Nephron (organoid): ENCODE measurements around the gene RAB25.

Experiments used
- H3K27ac Mint-ChIP-seq, 3 experiments: 2 replicates each; pipeline ENCODE4 v1.8.0; 2020; ENCODE audit warnings: mixed read lengths in 3 of 3, mild to moderate bottlenecking in 2 of 3, moderate library complexity in 1 of 3
- H3K27me3 Mint-ChIP-seq: 2 replicates; pipeline ENCODE4 v1.8.0; 2021; ENCODE audit warnings: low read depth, mild to moderate bottlenecking, moderate library complexity, mixed read lengths
- H3K36me3 Mint-ChIP-seq: 2 replicates; pipeline ENCODE4 v1.8.0; 2020; ENCODE audit warnings: low read depth, mixed read lengths
- H3K4me1 Mint-ChIP-seq: 2 replicates; pipeline ENCODE4 v1.8.0; 2020; ENCODE audit warnings: mixed read lengths
- H3K4me3 Mint-ChIP-seq, 3 experiments: 2 replicates each; pipeline ENCODE4 v1.8.0; 2020; ENCODE audit warnings: mild to moderate bottlenecking in 3 of 3, mixed read lengths in 3 of 3, moderate library complexity in 2 of 3
- H3K9me3 Mint-ChIP-seq: 2 replicates; pipeline ENCODE4 v1.8.0; 2020; ENCODE audit warnings: mixed read lengths
- TF ChIP-seq, protein P1 (sequence below), 3 experiments: fragments of 200-600 bp; sonication (generic); IDR thresholded peaks; one replicate each; pipeline ENCODE4 v1.5.0; 2021; ENCODE audit warnings: antibody characterized with exemption in 3 of 3; ENCODE audit not compliant: unreplicated experiment in 3 of 3

RAB25 gene

DNA sequence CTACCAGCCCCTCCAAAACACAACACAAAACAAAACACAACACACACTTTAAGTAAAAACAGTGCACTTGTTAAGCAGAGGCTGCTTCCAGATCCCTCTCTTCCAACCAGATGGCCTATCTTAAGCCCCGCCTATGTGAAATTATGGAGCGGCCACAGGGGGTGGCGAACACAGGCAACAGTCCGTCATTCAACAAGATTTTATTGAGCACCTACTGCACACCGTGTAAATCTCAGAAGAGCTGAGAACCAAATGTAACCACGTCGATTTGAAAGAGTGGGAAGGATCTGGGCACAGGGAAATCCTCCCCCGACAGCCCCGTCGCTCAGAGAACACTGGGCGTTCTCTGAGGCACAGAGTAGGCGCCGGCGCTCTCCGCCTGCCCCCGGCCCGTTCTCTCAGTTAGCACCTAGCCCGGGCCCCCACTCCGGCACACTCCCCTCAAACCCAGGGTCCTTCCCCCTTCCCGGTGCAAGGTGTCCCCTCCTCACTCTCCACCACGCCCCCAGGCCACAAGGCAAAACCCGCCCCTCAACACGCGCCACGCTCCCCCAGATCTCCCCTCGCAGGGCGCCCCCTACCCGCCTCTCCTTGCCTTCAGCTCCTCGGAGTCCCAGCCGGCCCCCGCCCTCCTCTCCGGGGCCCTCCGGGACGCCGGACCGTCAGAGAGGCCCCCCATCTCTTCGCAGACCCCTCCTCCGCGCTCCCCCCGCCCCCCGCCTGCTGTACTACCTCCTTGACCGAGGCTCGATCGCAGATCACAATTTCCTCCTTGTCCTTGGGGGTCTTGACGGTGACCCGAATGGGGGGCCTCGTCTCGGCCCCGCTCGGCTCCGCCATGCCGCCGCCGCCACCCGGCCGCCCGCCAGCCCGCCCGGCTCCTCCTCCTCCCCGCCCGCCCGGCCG lies 7.8 kb upstream of the RAB25 start:
- Mint-ChIP-seq H3K36me3 (peaks cover 37% of the 10 kb centered on the region), H3K9me3 (no peaks in the 10 kb centered on the region), H3K27ac (peak overlapping the region; percentile 91 to 98 (median 96)), H3K4me1 (peaks cover 28% of the 10 kb centered on the region), H3K27me3 (no peaks in the 10 kb centered on the region), H3K4me3 (peak overlapping the region; percentile 97 to 98 (median 98))
- TF ChIP-seq, protein P1, sequence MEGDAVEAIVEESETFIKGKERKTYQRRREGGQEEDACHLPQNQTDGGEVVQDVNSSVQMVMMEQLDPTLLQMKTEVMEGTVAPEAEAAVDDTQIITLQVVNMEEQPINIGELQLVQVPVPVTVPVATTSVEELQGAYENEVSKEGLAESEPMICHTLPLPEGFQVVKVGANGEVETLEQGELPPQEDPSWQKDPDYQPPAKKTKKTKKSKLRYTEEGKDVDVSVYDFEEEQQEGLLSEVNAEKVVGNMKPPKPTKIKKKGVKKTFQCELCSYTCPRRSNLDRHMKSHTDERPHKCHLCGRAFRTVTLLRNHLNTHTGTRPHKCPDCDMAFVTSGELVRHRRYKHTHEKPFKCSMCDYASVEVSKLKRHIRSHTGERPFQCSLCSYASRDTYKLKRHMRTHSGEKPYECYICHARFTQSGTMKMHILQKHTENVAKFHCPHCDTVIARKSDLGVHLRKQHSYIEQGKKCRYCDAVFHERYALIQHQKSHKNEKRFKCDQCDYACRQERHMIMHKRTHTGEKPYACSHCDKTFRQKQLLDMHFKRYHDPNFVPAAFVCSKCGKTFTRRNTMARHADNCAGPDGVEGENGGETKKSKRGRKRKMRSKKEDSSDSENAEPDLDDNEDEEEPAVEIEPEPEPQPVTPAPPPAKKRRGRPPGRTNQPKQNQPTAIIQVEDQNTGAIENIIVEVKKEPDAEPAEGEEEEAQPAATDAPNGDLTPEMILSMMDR (IDR thresholded peaks at IDR 0.05; ENCODE audit: unreplicated experiment in 3 of 3), result peak; percentile 16 to 23 (median 20)

DNA sequence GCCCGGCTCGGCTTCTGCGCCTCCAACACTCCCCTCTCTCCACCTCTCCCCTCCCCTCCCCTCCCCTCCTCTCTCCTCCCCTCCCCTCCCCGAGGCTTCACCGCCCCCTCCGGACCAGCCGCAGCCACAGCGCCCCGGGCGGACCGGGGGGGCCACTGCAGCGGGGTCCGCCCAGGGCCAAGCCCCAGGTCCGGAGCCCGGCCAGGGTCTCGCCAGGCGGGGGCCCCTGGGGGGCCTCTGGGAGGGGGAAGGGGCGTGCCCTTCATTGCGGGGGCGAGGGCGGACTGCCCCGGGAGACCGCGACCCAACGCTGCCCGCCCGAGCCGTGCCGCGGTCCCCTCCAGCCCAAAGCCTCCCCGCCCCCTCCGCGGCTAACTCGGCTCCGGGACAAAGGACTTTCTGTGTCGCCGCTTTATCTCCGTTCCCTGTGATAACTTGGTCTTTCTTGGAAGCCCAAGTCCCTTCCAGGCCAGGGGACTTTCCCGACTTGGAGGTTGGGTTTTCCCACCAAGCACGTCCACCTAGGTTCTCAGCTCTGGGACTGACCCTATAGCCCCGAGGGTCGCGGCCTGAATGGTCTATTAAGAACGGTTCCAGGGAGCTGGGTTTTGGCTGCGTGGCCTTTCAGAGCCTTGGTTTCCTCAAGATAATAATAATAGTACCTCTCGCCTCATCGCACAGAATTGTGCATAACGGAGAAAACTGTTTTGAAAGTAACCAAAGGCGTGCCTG lies 7.0 kb upstream of the RAB25 start, which contains the start of gene UBQLN4:
Gene UBQLN4, minus strand, starts transcription at position 31 of the 732 bp plus-strand sequence. CDS start 97 bp downstream, outside the sequence.
- H3K4me3 Mint-ChIP-seq, result peak within 1 kb of the TSS; percentile 97 to 98 (median 98)
- no peaks in the 10 kb centered on the region for H3K9me3 Mint-ChIP-seq
- H3K4me1 Mint-ChIP-seq, result peaks cover 28% of the 10 kb centered on the region
- peak within 1 kb of the TSS; percentile 94 to 98 (median 98) for H3K27ac Mint-ChIP-seq
- TF ChIP-seq, protein P1 (IDR thresholded peaks at IDR 0.05; ENCODE audit: unreplicated experiment in 3 of 3), result peak; percentile 40 to 50 (median 46)
- H3K27me3 Mint-ChIP-seq, result no peaks in the 10 kb centered on the region
- peaks cover 30% of the 10 kb centered on the region for H3K36me3 Mint-ChIP-seq

GRCh38 chr1:156054500-156055280 lies 6.3 kb upstream of the RAB25 start, which contains the start of gene LAMTOR2:
TSS of gene LAMTOR2 (plus strand) at chr1:156054782. CDS start at chr1:156054890, 108 bp downstream.
- TF ChIP-seq, protein P1 (IDR thresholded peaks at IDR 0.05; ENCODE audit: unreplicated experiment in 3 of 3), result no peak
- H3K27me3 Mint-ChIP-seq, result no peaks in the 10 kb centered on the region
- peak within 1 kb of the TSS; percentile 97 to 98 (median 98) for H3K4me3 Mint-ChIP-seq
- H3K27ac Mint-ChIP-seq, result peak within 1 kb of the TSS; percentile 94 to 98 (median 98)
- peaks cover 22% of the 10 kb centered on the region for H3K36me3 Mint-ChIP-seq
- H3K9me3 Mint-ChIP-seq, result no peaks in the 10 kb centered on the region
- H3K4me1 Mint-ChIP-seq, result peaks cover 28% of the 10 kb centered on the region

DNA sequence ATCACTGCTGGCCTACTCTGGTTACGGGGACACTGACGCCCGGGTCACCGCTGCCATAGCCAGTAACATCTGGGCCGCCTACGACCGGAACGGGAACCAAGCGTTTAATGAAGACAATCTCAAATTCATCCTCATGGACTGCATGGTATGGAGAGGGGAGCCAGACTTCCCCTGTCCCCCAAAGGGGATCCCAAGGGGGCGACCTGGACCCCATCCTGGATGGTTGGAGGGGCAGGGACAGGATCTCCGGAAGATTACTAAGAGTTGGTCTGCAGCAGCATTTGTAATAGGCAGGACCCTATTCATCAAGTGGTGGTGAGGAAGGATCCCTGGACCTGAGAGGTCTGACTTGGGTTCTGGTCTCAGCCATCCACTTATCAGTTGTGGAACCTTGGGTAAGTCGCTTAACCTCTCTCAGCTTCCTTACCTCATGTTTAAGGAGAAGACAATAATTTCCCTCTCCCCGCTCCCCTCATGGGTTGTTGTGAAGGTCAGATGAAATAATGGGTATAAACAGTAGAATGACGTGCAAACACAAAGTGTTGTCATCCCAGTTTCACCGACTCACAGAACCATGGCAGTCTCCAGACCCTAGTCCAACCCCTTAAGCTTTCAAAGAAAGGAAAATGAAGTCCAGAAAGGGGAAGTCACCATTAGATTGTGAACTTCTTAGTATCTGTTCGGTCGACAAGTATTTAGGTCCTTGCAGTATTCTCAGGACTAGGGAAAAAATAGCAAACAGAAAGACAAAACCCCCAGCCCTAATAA lies 5.5 kb upstream of the RAB25 start:
- Mint-ChIP-seq H3K9me3 (no peaks in the 10 kb centered on the region), H3K4me3 (peak overlapping the region; percentile 90 to 95 (median 92)), H3K36me3 (peaks cover 15% of the 10 kb centered on the region), H3K4me1 (peaks cover 28% of the 10 kb centered on the region), H3K27me3 (no peaks in the 10 kb centered on the region), H3K27ac (peak overlapping the region; percentile 50 to 94 (median 77))
- TF ChIP-seq, protein P1 (IDR thresholded peaks at IDR 0.05; ENCODE audit: unreplicated experiment in 3 of 3), result no peak

DNA sequence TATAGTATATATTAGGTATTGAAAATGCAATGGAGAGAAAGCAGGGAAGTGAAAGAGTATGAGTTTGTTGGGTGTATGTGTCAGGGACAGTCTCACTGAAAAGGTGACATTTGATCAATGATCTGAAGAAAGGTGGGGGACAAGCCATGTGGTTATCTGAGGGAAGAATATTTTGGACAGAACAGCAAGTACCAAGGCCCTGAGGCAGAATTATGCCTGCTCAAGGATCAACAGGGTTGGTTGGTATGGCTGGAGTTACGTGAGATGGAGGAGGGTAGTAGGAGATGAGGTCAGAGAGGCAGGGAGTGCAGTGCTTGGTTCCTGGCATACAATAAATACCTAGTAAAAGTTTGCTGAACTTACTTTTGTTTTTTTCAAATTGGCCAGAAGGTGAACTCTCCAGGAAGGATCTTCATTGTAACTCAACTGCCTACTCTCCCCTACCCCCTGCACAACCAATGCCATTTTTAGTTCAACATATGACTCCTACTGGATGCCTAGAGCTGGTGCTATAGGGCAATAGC lies 4.6 kb upstream of the RAB25 start:
- peaks cover 15% of the 10 kb centered on the region for H3K36me3 Mint-ChIP-seq
- H3K27me3 Mint-ChIP-seq, result peaks cover 3% of the 10 kb centered on the region
- TF ChIP-seq, protein P1 (IDR thresholded peaks at IDR 0.05; ENCODE audit: unreplicated experiment in 3 of 3), result no peak
- H3K9me3 Mint-ChIP-seq, result no peaks in the 10 kb centered on the region
- peak overlapping the region; percentile 76 to 90 (median 79) for H3K4me3 Mint-ChIP-seq
- peaks cover 28% of the 10 kb centered on the region for H3K4me1 Mint-ChIP-seq
- H3K27ac Mint-ChIP-seq, result peak overlapping the region in 1 of 3 experiments; percentile 41
